Activated CD8-positive, alpha-beta T cell treated with anti-CD3 and anti-CD28 coated beads for 36 hours (primary cell): ENCODE measurements around the gene AGXT. TPM values are rescaled to one million over a fixed set of nuclear protein-coding genes. Genes with fewer than 3 reads are reported as not detected.

Source experiments
- ATAC-seq: fragments of 200-7000 bp; cut with Tn5 transposase; one replicate; pipeline ENCODE4 v1.10.0; 2021; ENCODE audit warnings: mild to moderate bottlenecking, moderate library complexity
- CTCF ChIA-PET: fragments of 350-600 bp; sonication (Branson Sonifier 250); formaldehyde crosslinking; loops from one replicate; lab custom pipeline; 2021; ENCODE audit warnings: antibody characterized with exemption; lab: Charles Lee
- POLR2A ChIA-PET: fragments of 350-600 bp; sonication (Branson Sonifier 250); formaldehyde crosslinking; loops from one replicate; lab custom pipeline; 2021; ENCODE audit warnings: antibody characterized with exemption; lab: Charles Lee
- DNase-seq: peaks from one replicate; pipeline ENCODE4 v3.0.0-alpha.2; 2020
- H3K27ac Mint-ChIP-seq: one replicate; pipeline ENCODE4 v1.8.0; 2021; ENCODE audit warnings: mild to moderate bottlenecking, mixed read lengths
- H3K27me3 Mint-ChIP-seq: one replicate; pipeline ENCODE4 v1.8.0; 2021; ENCODE audit warnings: mixed read lengths
- H3K36me3 Mint-ChIP-seq: one replicate; pipeline ENCODE4 v1.8.0; 2021; ENCODE audit warnings: low read depth, mixed read lengths
- H3K4me1 Mint-ChIP-seq: one replicate; pipeline ENCODE4 v1.8.0; 2021; ENCODE audit warnings: low read depth, mixed read lengths
- H3K4me3 Mint-ChIP-seq: one replicate; pipeline ENCODE4 v1.8.0; 2021; ENCODE audit warnings: mild to moderate bottlenecking, moderate library complexity, mixed read lengths
- H3K9me3 Mint-ChIP-seq: one replicate; pipeline ENCODE4 v1.8.0; 2021; ENCODE audit warnings: mixed read lengths
- intact Hi-C: fragments of 100-400 bp; cut with micrococcal nuclease; formaldehyde crosslinking; loops from one replicate; pipeline ENCODE4 v1.10.0; 2022
- total RNA-seq, 2 experiments: library from RNA; stranded (reverse); gene quantifications; one replicate each; pipeline ENCODE4 v1.2.3, GENCODE V29; 2021
- TF ChIP-seq, protein P1 (sequence below): fragments of 200-600 bp; IDR thresholded peaks from one replicate; pipeline ENCODE4 v1.8.0; 2022; ENCODE audit warnings: antibody characterized with exemption, mild to moderate bottlenecking

AGXT gene
- total RNA-seq, 2 experiments from 2014 or later, result not detected

DNA sequence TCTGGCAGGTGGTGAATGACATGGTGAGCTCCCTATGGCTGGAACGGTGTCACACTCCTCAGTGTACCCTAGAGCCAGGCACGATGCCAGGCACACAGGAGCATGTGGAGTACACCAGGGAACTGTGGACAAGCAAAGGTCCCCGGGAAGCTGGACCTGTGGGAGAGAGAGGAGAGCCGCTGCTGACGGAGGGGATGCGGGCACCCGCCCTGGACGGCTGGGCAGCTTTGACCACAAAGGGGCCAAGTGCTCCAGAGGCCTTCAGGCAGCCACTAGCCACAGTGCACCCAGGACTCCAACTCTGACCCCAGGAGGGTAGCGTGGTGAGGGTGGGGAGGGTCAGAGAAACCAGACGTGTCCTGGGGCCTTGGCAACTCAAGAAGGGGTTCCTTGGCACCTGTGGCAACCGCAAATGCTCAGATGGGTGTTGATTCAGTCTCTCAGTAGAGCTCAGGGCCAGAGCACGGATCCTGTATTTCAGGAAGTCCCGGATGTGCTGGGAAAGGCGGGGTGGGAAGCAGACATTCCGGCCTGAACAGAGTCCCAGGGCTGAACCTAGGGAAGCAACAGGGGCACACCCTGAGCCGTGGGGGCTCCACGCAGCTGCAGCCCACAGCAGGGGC, 29.6 kb downstream of the AGXT start:
- POLR2A ChIA-PET, result interaction anchor here (1.0 kb wide), 1 partner anchor 34 kb away, joined by 3 read pairs; no protein-coding TSS in a partner anchor
- intact Hi-C loops, result no loop called here
- Mint-ChIP-seq H3K9me3 (no peaks in the 10 kb centered on the region), H3K36me3 (no peaks in the 10 kb centered on the region), H3K27ac (no peak overlapping the region), H3K27me3 (no peaks in the 10 kb centered on the region), H3K4me3 (no peak overlapping the region), H3K4me1 (peaks cover 5% of the 10 kb centered on the region)
- ATAC-seq (no peak), DNase-seq (no peak)
- TF ChIP-seq, protein P1, sequence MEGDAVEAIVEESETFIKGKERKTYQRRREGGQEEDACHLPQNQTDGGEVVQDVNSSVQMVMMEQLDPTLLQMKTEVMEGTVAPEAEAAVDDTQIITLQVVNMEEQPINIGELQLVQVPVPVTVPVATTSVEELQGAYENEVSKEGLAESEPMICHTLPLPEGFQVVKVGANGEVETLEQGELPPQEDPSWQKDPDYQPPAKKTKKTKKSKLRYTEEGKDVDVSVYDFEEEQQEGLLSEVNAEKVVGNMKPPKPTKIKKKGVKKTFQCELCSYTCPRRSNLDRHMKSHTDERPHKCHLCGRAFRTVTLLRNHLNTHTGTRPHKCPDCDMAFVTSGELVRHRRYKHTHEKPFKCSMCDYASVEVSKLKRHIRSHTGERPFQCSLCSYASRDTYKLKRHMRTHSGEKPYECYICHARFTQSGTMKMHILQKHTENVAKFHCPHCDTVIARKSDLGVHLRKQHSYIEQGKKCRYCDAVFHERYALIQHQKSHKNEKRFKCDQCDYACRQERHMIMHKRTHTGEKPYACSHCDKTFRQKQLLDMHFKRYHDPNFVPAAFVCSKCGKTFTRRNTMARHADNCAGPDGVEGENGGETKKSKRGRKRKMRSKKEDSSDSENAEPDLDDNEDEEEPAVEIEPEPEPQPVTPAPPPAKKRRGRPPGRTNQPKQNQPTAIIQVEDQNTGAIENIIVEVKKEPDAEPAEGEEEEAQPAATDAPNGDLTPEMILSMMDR, result no peak
- CTCF ChIA-PET, result no interaction called here

DNA sequence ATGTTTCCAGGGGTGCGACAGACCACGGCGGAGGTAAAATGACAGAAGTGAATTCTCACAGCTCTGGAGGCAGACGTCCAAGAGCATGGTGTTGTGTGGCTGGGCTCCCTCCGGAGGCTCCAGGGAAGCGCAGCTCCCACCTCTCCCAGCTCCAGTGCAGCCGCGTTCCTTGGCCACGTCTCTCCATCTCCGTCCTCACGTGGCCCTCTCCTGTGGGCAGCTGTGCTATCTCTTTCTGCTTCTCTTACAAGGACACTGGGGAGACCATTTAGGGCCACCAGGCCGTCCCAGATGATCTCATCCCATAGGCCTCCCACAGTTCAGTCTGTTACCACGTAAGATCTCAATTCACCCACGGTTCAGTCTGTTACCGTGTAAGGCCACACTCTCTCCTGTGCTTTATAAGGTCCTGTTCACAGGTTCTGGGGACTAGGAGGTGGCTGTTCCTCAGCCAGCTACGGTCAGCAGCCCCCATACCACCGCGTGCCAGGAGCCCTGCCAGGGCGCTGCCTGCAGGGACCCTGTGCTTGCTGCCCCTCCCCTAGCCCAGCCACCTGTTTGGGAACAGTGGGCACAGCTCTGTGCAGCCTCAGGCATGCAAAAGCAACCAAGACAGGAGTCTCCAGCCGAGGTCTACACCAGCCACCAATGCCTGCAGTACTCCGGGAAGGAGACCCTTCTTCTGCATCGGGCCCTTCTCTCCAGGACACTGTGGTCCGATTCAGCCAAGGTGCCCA, 30.3 kb downstream of the AGXT start:
- TF ChIP-seq, protein P1, result no peak
- intact Hi-C loops, result no loop called here
- no peak for DNase-seq
- CTCF ChIA-PET, result no interaction called here
- Mint-ChIP-seq H3K9me3 (no peaks in the 10 kb centered on the region), H3K4me3 (no peak overlapping the region), H3K36me3 (no peaks in the 10 kb centered on the region), H3K27me3 (no peaks in the 10 kb centered on the region), H3K27ac (no peak overlapping the region), H3K4me1 (no peaks in the 10 kb centered on the region)
- POLR2A ChIA-PET, result interaction anchor here (1.0 kb wide), 1 partner anchor 35 kb away, joined by 3 read pairs; no protein-coding TSS in a partner anchor
- no peak for ATAC-seq

DNA sequence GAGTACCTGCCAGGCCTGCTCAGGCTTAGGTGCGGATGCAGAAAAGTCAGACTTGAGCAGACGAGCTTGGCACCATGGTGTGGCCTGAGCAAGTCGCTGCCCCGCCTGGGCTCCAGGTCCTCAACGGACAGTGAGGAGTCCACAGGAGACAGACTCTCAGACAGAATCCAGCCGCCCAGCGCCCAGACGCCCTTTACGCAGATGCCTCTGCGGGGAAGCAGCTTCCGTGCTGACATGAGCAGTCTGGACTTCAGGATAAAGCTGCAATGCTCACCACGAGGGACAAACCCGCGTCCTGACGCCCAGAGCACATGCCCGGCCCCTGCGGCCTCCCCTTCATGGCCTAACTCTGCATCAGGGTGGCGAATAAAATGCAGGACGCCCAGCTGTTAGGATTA, 30.8 kb downstream of the AGXT start:
- TF ChIP-seq, protein P1, result no peak
- intact Hi-C loops, result no loop called here
- no peaks in the 10 kb centered on the region for H3K4me1 Mint-ChIP-seq
- H3K27me3 Mint-ChIP-seq, result no peaks in the 10 kb centered on the region
- no peak overlapping the region for H3K27ac Mint-ChIP-seq
- ChIA-PET CTCF (no interaction called here), POLR2A (no interaction called here)
- H3K4me3 Mint-ChIP-seq, result no peak overlapping the region
- no peaks in the 10 kb centered on the region for H3K36me3 Mint-ChIP-seq
- no peak for DNase-seq
- H3K9me3 Mint-ChIP-seq, result no peaks in the 10 kb centered on the region
- no peak for ATAC-seq

DNA sequence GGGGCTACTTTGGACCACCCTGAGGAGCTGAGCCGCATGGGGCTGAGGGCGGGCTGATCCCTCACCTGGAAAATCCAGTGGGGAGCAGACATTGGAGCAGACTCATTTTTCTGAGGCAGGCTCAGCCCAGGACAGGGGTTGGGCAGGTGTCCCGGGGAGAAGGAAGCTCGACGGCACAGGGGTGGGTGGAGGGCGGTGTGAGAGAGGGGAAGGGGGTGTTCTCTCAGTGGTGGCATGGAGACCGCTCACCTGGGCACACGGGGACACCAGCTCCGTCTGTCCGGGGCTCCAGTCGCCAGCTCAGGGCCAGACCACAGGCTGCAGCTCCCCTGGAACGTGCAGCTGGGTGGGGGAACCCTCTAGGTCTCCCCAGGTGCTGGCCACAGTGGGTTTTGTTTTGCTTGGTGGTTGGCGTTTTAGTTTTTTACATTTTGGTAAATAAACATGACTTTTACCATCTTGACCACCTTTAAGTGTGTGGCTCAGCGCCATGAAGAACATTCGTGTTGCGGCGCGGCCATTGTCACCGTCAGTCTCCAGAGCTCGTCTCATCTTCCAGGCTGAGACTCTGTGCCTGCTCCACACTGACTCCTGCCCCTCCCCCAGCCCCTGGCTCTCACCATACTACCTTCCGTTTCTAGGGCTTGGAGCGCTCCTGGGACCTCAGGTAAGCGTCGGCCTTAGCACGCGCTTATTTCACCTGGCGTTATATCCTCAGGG, 31.7 kb downstream of the AGXT start:
- no peak for DNase-seq
- CTCF ChIA-PET, result no interaction called here
- no peak overlapping the region for H3K27ac Mint-ChIP-seq

More for the DNA sequence above, 31.7 kb downstream of the AGXT start:
- Mint-ChIP-seq H3K4me1 (no peaks in the 10 kb centered on the region), H3K36me3 (no peaks in the 10 kb centered on the region), H3K9me3 (no peaks in the 10 kb centered on the region), H3K27me3 (no peaks in the 10 kb centered on the region), H3K4me3 (no peak overlapping the region)
- POLR2A ChIA-PET, result no interaction called here
- ATAC-seq, result no peak
- intact Hi-C loops, result no loop called here
- TF ChIP-seq, protein P1, result no peak
